Lung (tissue), 12 donors: ENCODE results near the gene CELSR1. TPM values are rescaled to one million over a fixed set of nuclear protein-coding genes. Genes with fewer than 3 reads are reported as not detected.
A peak's percentile ranks its signal among the peaks of the same experiment; 100 is the strongest.

ENCODE experiments used
- ATAC-seq: fragments of 200-7000 bp; cut with Tn5 transposase; one replicate; pipeline ENCODE4 v1.9.1; 2020; ENCODE audit warnings: moderate number of reproducible peaks; ENCODE audit not compliant: insufficient read depth, low FRiP score
- DNase-seq, 3 donors: peaks; one replicate each; pipeline ENCODE4 v3.0.0-alpha.2; 2013 to 2017
- H3K27ac ChIP-seq, 2 donors: one replicate each; pipeline ENCODE4 v1.5.1; 2013; ENCODE audit warnings: mild to moderate bottlenecking in 2 of 2, moderate library complexity in 2 of 2, control low read depth in 1 of 2, inconsistent platforms in 1 of 2, low read depth in 1 of 2, low read length in 1 of 2
- H3K27me3 ChIP-seq, 3 donors: one replicate each; pipeline ENCODE4 v1.5.1; 2013; ENCODE audit warnings: low read length in 2 of 3; ENCODE audit not compliant: control insufficient read depth in 3 of 3, insufficient read depth in 3 of 3
- H3K36me3 ChIP-seq, 4 donors: one replicate each; pipeline ENCODE4 v1.5.1; 2013; ENCODE audit warnings: low read length in 4 of 4, mild to moderate bottlenecking in 1 of 4, moderate library complexity in 1 of 4; ENCODE audit not compliant: control insufficient read depth in 4 of 4, insufficient read depth in 4 of 4
- H3K4me1 ChIP-seq, 5 donors: one replicate each; pipeline ENCODE4 v1.5.1; 2013; ENCODE audit warnings: low read length in 5 of 5, mild to moderate bottlenecking in 2 of 5, moderate library complexity in 1 of 5; ENCODE audit not compliant: control insufficient read depth in 5 of 5, insufficient read depth in 5 of 5
- H3K4me3 ChIP-seq: one replicate; pipeline ENCODE4 v1.5.1; 2013; ENCODE audit warnings: mild to moderate bottlenecking, control low read depth, moderate library complexity
- H3K9ac ChIP-seq, 2 donors: one replicate each; pipeline ENCODE4 v1.5.1; 2013; ENCODE audit warnings: low read length in 2 of 2, control low read depth in 1 of 2; ENCODE audit not compliant: insufficient read depth in 1 of 2
- H3K9me3 ChIP-seq, 4 donors: one replicate each; pipeline ENCODE4 v1.5.1; 2013; ENCODE audit warnings: low read length in 3 of 4, mild to moderate bottlenecking in 1 of 4, moderate library complexity in 1 of 4; ENCODE audit not compliant: control insufficient read depth in 4 of 4, insufficient read depth in 3 of 4
- CTCF ChIP-seq: IDR thresholded peaks from 2 replicates; pipeline ENCODE4 v1.5.1; 2012; ENCODE audit warnings: mild to moderate bottlenecking; ENCODE audit errors: control extremely low read depth, extremely low read depth
- WGBS, 2 donors: extraction: QIAGEN DNeasy Blood & Tissue Kit; methylation state at CpG; one replicate each; pipeline ENCODE4 v1.1.7; 2013; 5-methylcytosine and 5-hydroxymethylcytosine counted together
- polyA plus RNA-seq, 2 donors: library from polyadenylated mRNA; stranded (reverse); fragments of 200-250 nt; gene quantifications; one replicate each; pipeline ENCODE4 v1.2.1, GENCODE V29; 2013
- total RNA-seq, 2 donors: library from RNA; depleted of rRNA in 1 of 2; stranded (reverse); fragments of >200 nt in 1 of 2; gene quantifications; one replicate each; pipeline ENCODE4 v1.2.1, GENCODE V29; 2014 to 2021
- donor health status: control.
- donor health status: control.
- donor health status: Bipolar disorder and iron deficiency.
- donor health status: healthy.
- donor health status: DM: yes; HTN: yes; CAD: no.

The CELSR1 gene
- total and polyA plus RNA-seq, 4 donors, result 14.0 to 65.9 (median 32.7) TPM

DNA sequence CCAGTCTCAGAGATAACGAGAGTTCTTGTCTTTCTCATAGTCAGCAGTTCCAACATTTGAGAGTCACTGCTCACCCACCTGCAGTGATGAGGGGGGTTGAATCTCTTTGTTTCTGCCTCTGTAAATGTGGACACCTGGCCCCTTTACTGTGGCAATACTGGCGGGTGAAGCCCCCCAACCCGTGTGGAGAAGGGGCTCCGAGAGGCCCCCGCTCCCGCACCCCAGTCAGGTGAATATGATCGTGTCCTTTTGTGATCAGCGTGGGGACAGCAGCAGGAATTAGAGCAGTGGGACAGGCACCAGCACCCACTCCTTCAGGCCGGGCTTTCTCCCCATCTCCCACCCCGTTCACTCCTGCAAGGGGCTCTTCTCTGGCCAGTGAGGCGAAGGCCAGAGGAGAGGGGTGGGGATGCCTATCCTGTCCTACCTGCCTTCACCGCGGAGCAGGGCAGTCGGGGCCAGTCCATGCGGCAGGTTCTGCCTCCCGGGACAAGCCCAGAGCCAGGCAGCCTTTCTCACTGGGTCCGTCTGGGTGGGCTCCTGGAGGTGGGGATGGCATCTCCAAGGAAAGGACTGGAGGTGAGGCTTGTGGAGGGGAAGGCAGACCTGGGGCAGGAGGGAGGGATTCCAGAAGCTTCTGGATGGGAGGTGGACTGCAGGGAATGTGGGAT lies 12.7 kb upstream of the CELSR1 start:
- H3K27ac ChIP-seq, result peak overlapping the region in 1 of 2 donors; percentile 97
- DNase-seq (no peak), ATAC-seq (no peak)
- H3K9ac ChIP-seq, result no peak overlapping the region
- H3K9me3 ChIP-seq, result peaks cover 0 to 15% (median 4%) of the 10 kb centered on the region in 4 donors
- no peaks in the 10 kb centered on the region for H3K36me3 ChIP-seq
- H3K4me3 ChIP-seq, result no peak overlapping the region
- no peak for TF ChIP-seq CTCF
- peaks cover 0 to 18% (median 10%) of the 10 kb centered on the region in 5 donors for H3K4me1 ChIP-seq
- WGBS, 2 donors, result 88 to 90% methylated on average over 17 of the region's 17 CpGs
- H3K27me3 ChIP-seq, result no peaks in the 10 kb centered on the region

DNA sequence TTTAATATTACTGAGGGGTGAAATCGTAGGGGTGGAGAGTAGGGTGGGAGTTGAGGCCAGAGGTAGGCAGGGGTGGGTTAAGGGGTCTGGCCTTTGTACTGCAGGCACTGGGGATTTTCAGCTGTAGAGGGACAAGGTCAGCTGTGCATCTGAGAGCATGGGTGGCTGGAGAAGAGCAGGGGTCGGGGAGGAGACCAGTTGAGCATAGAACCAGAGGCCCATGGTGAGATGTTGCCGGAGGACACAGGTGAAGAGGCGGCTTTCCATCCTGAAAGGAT lies 12.1 kb upstream of the CELSR1 start:
- no peak for ATAC-seq
- H3K4me1 ChIP-seq, result peaks cover 0 to 18% (median 10%) of the 10 kb centered on the region in 5 donors
- no peak for DNase-seq

GRCh38 chr22:46547883-46548244 lies 10.4 kb upstream of the CELSR1 start:
- H3K4me1 ChIP-seq, result peaks cover 0 to 18% (median 10%) of the 10 kb centered on the region in 5 donors
- H3K9ac ChIP-seq, result no peak overlapping the region
- H3K36me3 ChIP-seq, result no peaks in the 10 kb centered on the region
- WGBS, 2 donors, result 44 to 51% methylated on average over 3 of the region's 3 CpGs
- H3K27ac ChIP-seq, result peak overlapping the region; percentile 86 to 97
- H3K9me3 ChIP-seq, result peaks cover 0 to 8% (median 2%) of the 10 kb centered on the region in 4 donors
- no peaks in the 10 kb centered on the region for H3K27me3 ChIP-seq
- TF ChIP-seq CTCF, result no peak
- DNase-seq (peak in 2 of 3 donors; percentile 41 to 59), ATAC-seq (peak; percentile 50)
- H3K4me3 ChIP-seq, result no peak overlapping the region

More for the DNA sequence above, 12.1 kb upstream of the CELSR1 start:
- Histone ChIP-seq H3K27me3 (no peaks in the 10 kb centered on the region), H3K9ac (no peak overlapping the region), H3K36me3 (no peaks in the 10 kb centered on the region), H3K4me3 (no peak overlapping the region), H3K27ac (peak overlapping the region in 1 of 2 donors; percentile 97), H3K9me3 (peaks cover 0 to 15% (median 4%) of the 10 kb centered on the region in 4 donors)
- TF ChIP-seq CTCF, result no peak
- WGBS, 2 donors, result 86 to 89% methylated on average over 4 of the region's 4 CpGs
